Activated CD8-positive, alpha-beta memory T cell treated with anti-CD3 and anti-CD28 coated beads, Interleukin-2, amount 50 U/mL, for 4 hours (primary cell): ENCODE data around the gene SLC25A20.
"Not testable (repeated sequence)": the region's sequence is repeated elsewhere in the genome, so short reads cannot be mapped to it uniquely, and the experiment has no call there.

Experiments used
- DNase-seq: peaks from one replicate; pipeline ENCODE4 v3.0.0-alpha.2; 2020

The SLC25A20 gene

DNA sequence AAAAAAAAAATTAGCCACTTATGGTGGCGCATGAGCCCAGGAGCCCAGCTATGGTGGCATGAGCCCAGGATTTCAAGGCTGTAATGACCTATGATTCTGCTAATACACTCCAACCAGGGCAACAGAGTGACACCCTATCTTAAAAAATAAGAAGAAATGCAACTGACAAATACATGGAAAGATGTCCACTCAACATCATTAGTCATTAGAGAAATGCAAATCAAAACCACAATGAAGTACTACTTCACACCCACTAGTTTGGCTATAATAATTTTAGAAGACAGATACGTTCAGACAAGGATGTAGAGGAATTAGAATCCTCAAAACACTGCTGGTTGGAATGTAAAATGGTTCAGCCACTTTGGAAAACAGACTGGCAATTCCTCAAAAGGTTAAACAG is 61.5 kb downstream of the SLC25A20 start:
- no peak for DNase-seq

DNA sequence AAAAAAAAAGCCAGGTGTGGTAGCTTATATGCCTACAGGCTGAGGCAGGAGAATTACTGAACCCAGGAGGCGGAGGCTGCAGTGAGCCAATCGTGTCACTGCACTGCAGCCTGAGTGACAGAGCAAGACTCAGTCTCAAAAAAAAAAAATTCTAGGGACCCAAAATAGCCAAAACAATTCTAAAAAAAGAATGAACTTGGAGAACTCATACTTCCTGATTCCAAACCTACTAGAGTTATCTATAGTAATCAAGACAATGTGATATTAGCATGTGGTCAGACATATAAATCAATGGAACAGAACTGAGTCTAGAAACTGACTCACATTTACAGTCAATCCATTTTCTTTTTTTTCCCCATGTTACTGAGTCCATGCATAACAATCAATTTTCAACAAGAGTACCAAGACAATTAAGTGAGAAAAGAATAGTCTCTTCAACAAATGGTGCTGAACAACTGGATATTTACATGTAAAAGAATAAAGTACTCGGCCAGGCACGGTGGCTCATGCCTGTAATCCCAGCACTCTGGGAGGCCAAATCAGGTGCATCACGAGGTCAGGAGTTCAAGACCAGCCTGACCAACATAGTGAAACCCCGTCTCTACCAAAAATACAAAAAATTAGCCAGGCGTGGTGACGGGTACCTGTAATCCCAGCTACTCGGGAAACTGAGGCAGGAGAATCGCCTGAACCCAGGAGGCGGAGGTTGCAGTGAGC is 62.9 kb downstream of the SLC25A20 start:
- no peak for DNase-seq

DNA sequence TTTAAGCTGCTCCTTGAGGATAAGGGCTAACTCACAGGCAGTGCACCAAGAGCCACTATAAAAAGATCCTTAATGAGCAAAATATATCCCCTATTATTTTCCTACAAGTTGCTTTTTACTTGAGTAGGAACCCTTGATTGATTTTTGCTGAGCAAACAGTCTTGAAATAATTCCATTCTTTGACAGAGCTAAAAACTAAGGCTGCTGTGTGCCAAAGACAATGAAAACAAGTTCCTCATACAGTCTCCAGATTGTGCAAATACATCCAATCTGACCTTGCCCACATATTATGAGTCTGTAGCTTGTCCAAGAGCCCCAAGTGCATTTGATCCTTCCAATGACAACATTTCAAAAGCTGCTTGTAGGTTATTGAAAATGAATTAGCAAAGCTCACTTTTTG is 66.0 kb downstream of the SLC25A20 start:
- no peak for DNase-seq

DNA sequence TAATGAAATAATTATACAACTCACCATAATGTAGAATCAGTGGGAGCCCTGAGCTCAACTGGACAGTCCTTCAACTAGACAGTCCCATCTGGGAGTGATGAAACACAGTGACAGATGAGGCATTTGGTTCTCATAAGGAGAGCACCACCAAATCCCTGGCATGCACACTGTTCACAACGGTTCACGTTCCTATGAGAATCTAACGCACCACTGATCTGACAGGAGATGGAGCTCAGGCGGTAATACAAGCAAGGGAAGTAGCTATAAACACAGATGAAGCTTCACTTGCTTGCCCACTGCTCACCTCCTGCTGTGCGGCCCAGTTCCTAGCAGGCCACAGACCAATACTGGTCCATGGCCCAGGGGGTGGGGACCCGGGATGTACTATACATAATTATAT is 68.0 kb downstream of the SLC25A20 start:
- DNase-seq, result no peak

DNA sequence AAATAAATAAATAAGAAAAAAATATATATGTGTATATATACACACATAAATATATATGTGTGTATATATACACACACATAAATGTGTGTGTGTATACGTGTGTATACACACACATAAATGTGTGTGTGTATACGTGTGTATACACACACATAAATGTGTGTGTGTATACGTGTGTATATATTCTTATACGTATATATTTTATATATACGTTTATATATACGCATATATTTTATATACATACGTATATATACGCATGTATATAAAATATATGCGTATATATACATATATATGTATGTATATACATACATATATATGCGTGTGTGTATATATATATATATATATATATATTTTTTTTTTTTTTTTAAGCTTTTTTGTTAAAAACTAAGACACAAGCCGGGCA is 69.2 kb downstream of the SLC25A20 start:
- not testable (repeated sequence) for DNase-seq

DNA sequence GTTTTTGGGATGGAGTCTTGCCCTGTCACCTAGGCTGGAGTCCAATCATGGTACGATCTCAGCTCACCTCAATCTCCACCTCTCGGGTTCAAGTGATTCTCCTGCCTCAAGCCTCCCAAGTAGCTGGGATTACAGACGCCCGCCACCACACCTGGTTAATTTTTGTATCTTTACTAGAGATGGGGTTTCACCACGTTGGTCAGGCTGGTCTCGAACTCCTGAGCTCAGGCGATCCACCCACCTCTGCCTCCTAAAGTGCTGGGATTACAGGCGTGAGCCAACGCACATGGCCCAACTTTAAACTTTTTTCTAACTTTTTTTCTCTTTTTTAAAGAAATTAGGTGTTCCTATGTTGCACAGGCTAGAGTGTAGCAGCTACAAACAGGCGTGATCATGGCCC is 70.8 kb downstream of the SLC25A20 start:
- not testable (repeated sequence) for DNase-seq

DNA sequence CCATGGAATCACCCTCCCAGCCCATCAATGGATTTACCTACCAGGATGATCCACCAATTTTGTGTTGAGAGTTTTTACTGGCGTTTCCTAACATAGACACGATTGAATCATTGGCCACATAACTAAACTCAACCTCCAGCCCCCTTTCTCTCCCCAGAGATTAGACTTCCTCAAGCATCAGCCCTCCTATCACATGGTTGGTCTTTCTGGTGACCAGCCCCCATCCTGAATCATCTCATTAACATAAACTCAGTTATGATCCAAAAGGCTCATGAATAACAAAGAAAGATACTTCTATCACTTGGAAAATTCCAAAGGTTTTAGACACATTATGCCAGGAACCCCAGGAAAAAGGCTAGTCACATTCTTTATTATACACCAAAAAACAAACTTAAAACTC is 72.2 kb downstream of the SLC25A20 start:
- no peak for DNase-seq

DNA sequence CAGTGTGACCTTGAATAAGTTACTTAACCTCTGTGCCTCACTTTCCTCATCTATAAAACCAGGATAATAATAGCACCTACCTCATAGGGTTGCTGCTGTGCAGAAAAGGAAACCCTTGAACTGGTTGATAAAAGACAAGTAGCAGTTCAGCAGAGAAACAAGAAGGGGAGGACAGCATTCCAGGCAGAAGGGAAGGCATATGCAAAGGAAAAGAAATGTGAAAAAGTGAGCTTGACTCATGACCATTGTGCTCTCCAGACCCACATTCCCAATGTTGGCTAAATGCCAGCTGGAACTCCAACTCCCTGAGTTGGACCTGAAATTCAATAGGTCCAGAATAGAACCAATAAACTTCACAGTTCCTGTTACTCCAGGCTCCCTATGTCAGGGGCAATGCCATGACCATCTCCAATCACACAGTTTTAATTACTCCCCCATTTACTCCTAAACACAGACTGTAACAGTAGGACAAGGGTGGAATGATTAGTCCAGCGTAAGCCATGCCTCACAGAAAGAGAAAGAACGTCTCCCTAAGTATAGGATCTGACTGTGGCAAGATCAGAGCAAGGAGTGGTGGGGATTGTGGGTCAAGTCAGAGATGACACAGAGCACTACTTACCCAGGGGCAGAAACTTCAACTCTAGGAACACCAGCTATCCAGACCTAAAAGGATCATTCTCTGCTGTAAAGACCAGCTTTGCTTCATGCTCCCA is 77.9 kb downstream of the SLC25A20 start:
- no peak for DNase-seq

DNA sequence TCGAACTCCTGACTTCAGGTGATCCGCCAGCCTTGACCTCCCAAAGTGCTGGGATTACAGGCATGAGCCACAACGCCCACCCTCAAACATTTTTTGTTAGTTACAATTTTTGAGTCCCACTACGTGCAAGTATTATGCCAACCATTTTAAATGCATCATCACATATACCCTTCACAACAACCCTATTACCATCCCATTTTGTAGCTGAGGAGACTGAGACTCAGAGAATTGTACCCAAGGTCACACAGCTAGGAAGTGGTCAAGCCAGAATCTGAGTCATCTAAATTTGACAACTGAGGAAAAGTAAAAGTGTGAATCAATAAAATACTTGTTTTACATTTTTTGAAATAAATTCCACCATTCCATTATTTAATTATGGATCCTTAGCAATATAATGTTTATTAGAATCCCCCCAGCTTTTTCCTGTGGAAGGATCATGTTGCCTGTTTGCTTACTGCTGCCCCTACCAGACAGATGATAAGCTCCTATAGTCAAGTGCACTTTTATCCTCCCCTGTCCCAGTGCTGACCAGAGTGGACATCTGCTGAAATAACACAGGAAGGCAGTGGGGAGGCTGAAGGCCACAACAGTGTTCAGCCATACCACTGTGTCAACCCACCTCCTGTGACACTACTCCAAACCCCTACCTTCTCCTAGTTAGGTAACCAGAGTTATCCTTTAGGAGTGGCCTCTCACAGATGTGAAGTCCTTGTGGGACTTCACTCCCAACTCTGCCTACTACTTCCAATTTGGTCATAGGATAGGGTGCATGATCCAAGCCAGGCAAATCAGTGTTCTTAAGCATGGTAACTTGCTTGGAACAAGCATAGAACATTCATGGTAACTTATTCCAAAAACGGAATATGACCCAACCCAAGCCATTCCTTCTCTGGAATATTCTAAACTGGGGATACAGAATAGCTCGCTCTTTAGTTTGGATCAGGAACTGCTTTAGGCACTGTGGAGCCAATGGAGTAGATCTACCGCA is 79.2 kb downstream of the SLC25A20 start:
- DNase-seq, result no peak

DNA sequence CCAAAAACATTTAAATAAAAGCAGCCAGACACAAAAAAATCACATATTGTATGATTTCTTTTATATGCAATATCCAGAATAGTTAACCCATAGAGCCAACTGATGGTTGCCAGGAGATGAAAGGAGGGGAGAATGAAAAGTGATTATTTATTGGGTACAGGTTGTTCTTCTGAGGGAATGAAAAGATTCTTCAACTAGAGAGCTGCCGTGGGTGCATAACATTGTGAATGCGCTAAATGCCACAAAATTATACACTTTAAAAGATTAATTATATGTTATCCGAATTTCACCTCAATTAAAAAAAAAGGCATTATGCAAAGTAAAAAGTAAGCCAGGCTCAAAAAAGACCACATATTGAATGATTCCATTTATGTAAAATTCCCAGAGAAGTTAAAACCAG is 87.2 kb downstream of the SLC25A20 start:
- no peak for DNase-seq
